ENCODE results near the gene CMIP. TPM values are rescaled to one million over a fixed set of nuclear protein-coding genes. Genes with fewer than 3 reads are reported as not detected.

The CMIP gene
- total RNA-seq, 1 experiment from 2014 or later: 48.2 TPM

GRCh38 chr16:81432937-81433557, 11.6 kb upstream of the CMIP start:
- peak; percentile 59 for DNase-seq
- no peaks in the 10 kb centered on the region; the same call in 1 of the 2 replicates for H3K4me1 ChIP-seq (ENCODE audit: insufficient read depth, low read length)

More at GRCh38 chr16:81432937-81433557, 11.6 kb upstream of the CMIP start:
- Histone ChIP-seq H4K8ac (replicated peaks; ENCODE audit: insufficient read length, low read depth, low read length) (no peak overlapping the region), H3K23me2 (ENCODE audit: insufficient read length, low read depth, low read length, poor library complexity, severe bottlenecking) (no peaks in the 10 kb centered on the region), H2AFZ (ENCODE audit: low read length) (no peak overlapping the region), H2BK5ac (ENCODE audit: insufficient read length, low read length) (no peak overlapping the region), H2AK5ac (ENCODE audit: insufficient read length, low read length) (no peak overlapping the region), H2BK12ac (ENCODE audit: insufficient read length, low read depth, low read length) (no peak overlapping the region), H3K14ac (ENCODE audit: insufficient read depth, low read length) (peak overlapping the region; percentile 8), H2BK20ac (ENCODE audit: low read depth, low read length, poor library complexity, severe bottlenecking) (no peak overlapping the region), H4K20me1 (ENCODE audit: control insufficient read depth, insufficient read depth, insufficient read length) (no peaks in the 10 kb centered on the region), H2BK15ac (ENCODE audit: low read depth, low read length) (no peak overlapping the region), H3K79me1 (ENCODE audit: insufficient read depth, low read depth, low read length, poor library complexity, severe bottlenecking) (no peaks in the 10 kb centered on the region), H4K5ac (ENCODE audit: insufficient read length, low read depth, low read length) (no peak overlapping the region), H3K4ac (ENCODE audit: low read depth, low read length) (no peak overlapping the region), H3K4me2 (ENCODE audit: insufficient read depth, insufficient read length, low read length) (no peak overlapping the region), H4K91ac (ENCODE audit: insufficient read length, low read depth, low read length) (no peak overlapping the region), H3K18ac (ENCODE audit: insufficient read length, low read depth, low read length) (no peak overlapping the region), H2BK120ac (ENCODE audit: low read depth, low read length, poor library complexity, severe bottlenecking) (no peak overlapping the region), H3K56ac (ENCODE audit: insufficient read length, low read depth, low read length) (no peak overlapping the region), H3K79me2 (ENCODE audit: insufficient read depth, low read length) (no peaks in the 10 kb centered on the region), H3K9ac (ENCODE audit: extremely low read depth, insufficient read length, low read length) (no peak overlapping the region), H3K23ac (ENCODE audit: insufficient read length, low read depth, low read length) (no peak overlapping the region), H3K27me3 (ENCODE audit: insufficient read depth, low read length) (no peaks in the 10 kb centered on the region), H3K27ac (ENCODE audit: insufficient read length, low read depth, low read length) (no peak overlapping the region), H3K9me3 (ENCODE audit: control insufficient read depth, low read depth, low read length) (no peaks in the 10 kb centered on the region), H3T11ph (ENCODE audit: low read length) (no peak overlapping the region)
- no CpG with 5 or more reads among the region's 14 CpGs for WGBS (ENCODE audit: extremely low coverage, insufficient read length, low lambda C conversion rate)
- TF ChIP-seq CTCF (conservative IDR thresholded peaks at IDR 0.05): no peak
- Mint-ChIP-seq H3K4me3 (no peak overlapping the region; a peak in 1 of 5 replicates), H3K9me3 (no peaks in the 10 kb centered on the region), H3K27ac (0 out of 7 replicates have a peak overlapping the region, but pooled peaks of 2 of the 3 experiments have one; percentile 34 to 35), H3K27me3 (ENCODE audit: low read depth) (peaks cover 6% of the 10 kb centered on the region), H3K4me1 (peaks cover 13 to 18% of the 10 kb centered on the region in 2 experiments), H3K36me3 (ENCODE audit: insufficient read depth in 1 of 3, low read depth in 3 of 3) (no peaks in the 10 kb centered on the region)

Data from H9 (cell line).